GM21515 (cell line): Measurements from ENCODE around the gene PLCB4.

Source experiments
- ATAC-seq: cut with Tn5 transposase; IDR thresholded peaks from one replicate; pipeline ENCODE4 v1.9.1; 2021; ENCODE audit not compliant: unreplicated experiment

Gene PLCB4

DNA sequence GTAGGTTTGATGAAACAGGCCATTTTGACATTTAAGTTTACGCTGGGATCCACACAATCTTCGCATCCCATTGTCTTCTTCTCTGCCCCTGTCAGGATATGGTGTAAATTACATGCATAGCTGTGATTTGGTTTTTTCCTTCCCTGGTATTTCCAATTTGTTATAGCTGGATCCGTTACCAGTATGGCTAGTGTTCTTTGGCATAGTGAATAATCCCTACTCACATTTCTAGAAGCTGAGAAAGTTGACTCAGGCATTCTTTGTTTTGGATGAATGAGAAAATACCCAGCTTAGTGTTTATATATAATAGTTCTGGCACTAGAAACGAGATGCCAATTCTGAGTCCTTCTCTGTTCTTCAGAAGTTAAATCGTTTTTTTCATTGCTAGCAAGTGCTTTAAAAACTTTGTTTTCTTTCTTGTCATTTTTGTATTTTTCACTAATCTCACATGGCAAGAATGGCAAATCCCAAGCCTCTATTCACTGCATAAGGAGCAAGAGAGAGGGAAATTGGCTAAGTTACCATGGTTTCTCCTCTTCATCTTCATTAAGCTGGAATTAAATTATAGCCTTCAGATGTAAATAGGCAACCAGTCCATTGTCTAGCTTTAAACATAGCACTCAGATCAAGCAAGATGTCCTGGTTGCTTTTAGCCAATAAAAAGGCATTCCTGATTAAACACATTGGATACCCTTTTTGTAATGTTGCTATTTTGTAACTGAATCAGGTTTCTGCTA lies 353.6 kb downstream of the PLCB4 start:
- ATAC-seq, result no peak

GRCh38 chr20:9424551-9424950 lies 355.7 kb downstream of the PLCB4 start:
- ATAC-seq, result no peak

- no peak for ATAC-seq
Observed at GRCh38 chr20:9427430-9428291, 358.8 kb downstream of the PLCB4 start.

- ATAC-seq, result no peak
Observed at GRCh38 chr20:9428292-9428607, 359.4 kb downstream of the PLCB4 start.

DNA sequence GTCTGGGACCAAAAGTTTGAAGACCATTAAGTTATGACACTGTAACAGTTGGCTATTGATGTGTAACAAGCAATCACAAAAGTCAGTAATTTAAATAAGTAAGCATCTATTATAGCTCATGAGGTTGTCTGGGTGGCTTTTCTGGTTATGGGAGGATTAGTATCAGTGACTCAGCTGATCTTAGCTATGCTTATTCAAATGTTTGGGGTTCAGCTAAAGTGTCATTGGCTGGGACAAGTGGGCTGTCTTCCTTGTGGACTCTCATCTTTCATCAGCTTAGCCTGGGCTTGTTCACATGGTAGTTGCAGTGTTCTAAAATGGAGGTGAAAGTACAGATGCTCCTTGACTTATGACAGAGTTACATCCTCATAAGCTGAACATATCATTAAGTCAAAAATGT lies 370.9 kb downstream of the PLCB4 start:
- no peak for ATAC-seq

GRCh38 chr20:9440892-9441291 lies 372.0 kb downstream of the PLCB4 start:
- ATAC-seq, result no peak

GRCh38 chr20:9441948-9442347 lies 373.1 kb downstream of the PLCB4 start:
- peak; percentile 75 for ATAC-seq

DNA sequence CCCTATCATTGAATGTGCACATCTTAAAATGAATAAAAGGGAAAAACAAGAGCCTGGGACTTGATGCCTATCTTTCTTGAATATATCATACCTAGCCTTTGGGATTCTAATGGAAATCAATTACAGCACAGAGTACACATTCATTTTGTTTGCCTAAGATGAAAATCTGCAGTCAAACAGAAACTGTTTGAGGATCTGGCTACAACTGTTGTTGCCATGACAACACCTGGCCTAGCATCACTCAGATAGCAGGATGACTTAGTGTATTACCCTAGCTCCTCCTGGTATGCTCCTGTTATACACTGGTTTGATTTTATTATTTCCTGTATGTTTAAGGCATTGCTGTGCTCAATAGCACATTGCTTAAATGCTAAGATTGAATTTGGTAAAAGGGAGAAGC lies 374.0 kb downstream of the PLCB4 start:
- ATAC-seq, result peak; percentile 54

DNA sequence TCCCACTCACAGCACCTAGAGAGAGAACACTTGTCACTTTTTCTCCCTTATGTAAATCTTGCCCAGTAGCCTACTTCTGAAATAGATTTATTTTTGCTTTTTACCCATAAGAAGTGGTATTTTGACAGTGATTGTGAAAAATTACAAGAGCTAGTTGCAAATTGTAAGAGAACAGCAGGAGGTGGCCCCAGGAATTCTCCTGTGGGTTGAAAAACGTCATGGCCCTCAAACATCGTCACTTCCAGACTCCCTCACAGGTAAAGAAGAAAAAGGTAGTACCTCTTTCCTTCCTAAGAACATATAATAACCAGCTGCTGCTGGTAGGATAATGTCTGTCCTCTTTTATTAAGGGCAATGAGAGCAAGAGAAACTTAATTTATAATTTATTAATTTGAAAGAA lies 376.0 kb downstream of the PLCB4 start:
- no peak for ATAC-seq

DNA sequence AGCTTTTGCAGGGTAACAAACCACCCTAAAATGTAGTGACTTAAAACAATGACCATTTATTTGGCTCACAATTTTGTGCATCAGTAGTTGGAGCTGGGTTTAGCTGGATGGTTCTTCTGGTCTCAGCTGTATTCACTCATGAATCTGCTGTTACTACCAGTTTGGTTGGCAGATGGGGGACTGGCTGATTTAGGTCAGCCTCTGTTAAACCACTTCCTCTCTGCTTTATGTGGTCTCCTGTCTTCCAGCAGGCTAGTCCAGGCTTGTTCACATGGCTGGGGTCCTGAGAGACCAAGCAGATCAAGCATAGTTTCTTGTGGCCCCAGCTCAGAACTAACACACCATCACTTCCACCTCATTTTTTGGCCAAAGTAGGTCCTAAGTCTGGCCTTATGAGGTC lies 378.3 kb downstream of the PLCB4 start:
- no peak for ATAC-seq

- ATAC-seq, result no peak
Observed at GRCh38 chr20:9453201-9453600, 384.3 kb downstream of the PLCB4 start.

- ATAC-seq, result no peak
Observed at GRCh38 chr20:9454791-9455190, 385.9 kb downstream of the PLCB4 start.

- no peak for ATAC-seq
Observed at GRCh38 chr20:9457136-9457535, 388.2 kb downstream of the PLCB4 start.

DNA sequence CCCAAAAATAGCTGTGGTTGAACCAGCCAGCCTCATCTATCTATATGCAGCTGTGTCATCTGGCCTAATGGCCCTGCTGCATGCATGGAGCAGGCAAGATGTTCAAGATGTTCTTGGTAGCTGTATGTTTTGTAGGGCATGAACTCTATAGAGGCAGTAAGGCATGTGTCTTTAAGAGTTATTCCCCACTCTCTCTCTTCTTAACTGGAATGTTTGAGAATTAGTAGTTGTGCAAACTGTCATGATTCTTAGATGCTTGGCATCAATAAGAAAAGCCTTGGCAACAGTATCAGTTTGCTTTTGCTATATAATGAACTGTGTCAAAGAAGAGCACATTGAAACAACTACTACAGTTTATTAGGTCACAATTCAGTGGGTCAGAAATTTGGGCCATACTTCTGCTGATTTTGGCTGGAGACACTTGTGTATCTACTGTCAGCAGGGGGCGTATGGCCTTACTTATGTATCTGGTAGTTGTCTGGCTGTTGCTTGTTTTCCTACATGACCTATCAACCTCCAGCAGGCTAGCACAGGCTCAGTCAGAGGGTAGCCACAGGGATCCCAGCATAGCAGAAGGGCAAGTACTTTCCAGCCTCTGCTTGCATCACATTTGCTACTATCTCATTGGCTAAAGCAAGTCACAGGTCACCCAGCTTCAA lies 389.4 kb downstream of the PLCB4 start:
- ATAC-seq, result no peak

DNA sequence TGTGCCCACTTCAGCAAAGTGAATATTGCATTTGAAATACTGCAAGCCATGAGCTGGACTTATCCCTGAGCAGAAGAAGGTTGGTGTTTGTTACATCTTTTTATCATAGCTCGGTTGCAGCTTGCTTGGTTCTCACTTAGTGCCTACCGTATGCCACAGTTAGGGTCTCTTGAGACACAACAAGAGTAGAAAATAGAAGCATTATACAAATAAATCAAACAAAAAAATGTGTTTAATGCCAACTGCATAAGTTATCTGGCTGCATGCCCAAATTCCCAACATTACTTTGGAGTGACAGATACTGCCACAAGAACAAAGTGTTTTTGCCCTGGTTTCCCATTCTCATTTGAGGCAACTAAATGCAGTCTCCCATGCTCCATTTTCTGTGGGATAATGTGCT lies 391.6 kb downstream of the PLCB4 start:
- no peak for ATAC-seq

DNA sequence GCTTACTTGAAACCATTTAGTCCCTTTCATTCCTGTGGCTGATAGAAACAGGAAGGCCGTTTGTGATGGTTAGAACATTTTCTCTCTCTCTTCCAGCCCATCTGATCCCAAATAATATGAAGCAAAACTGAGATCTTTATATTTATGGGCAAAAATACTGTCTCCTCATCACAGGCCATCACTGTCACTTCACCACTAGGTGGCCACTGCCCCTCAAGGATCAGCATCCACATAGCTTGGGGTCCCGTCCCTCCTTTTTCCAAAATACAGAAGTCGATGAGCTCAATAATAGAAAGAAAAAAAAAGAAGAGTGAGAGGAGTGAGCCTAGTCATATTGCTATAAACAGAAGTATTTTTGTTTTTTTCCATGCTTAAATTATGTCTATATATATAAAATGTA lies 399.1 kb downstream of the PLCB4 start:
- ATAC-seq, result no peak

DNA sequence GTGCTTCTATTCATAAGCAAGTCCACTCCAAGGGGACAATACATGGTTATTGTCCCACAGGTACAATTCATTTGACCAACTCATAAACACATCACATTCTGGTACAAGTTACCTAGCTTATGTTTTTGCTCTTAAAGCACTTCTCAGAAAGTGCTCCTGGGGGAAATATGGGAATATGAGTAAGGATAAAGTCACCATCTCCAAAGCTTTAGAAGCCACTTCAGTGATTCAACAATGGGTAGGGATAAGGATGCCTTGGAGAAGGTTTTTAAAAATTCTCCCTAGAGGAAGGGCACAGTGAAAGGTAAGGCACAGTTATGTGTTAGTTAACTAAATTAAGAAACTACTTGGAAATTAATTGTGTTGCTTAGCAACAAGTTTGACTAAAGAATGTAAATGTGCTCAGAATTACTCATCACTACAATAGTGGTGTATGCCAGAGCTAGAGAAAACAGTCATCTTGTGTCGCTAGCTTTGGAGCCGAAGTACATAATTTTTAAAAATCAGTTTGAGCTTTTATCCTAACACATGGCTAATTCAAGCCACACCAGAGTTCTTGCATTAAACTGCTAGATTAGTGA lies 406.0 kb downstream of the PLCB4 start:
- no peak for ATAC-seq

DNA sequence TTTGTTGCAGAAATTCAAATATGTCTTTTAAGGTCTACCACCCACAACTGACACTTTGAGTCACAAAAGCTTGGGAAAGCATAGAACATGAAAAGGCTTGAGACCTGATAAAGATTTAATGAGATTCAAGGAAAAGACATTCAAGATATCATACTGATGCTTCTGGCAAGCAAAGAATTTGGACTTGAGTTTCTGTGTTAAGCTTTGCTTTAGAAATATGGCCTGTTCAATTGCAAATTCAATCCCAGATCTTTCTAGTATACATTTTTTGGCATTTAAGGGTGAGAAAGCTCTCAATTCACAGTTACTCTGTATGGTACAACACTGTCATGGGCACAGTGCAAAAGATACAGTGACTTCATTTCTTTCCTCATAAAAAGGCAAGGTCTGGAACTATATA lies 406.6 kb downstream of the PLCB4 start:
- no peak for ATAC-seq

- no peak for ATAC-seq
Observed at GRCh38 chr20:9476174-9476573, 407.3 kb downstream of the PLCB4 start.

DNA sequence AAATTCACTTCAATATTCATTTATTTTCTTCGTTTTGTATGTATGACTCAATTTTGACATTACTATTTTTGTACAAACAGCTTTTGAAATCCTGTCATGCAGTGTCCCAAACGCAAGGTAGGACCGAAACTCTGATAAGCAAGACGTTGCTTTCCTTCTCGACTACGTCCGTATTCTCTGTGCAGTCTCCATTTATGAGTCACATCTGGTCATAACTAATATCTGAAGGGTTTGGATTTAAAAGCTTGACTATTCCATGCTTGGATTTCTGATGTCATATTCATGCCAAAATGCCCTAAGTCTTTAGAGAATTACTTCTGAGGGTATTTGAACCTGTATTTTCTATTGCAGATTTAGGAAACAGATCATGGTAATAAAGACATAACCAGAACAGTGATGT lies 407.8 kb downstream of the PLCB4 start:
- no peak for ATAC-seq

- ATAC-seq, result no peak
Observed at GRCh38 chr20:9478771-9479170, 409.9 kb downstream of the PLCB4 start.

- no peak for ATAC-seq
Observed at GRCh38 chr20:9480066-9480465, 411.2 kb downstream of the PLCB4 start.
